HG02973 (cell line): Measurements from ENCODE around the gene PRSS57.

ENCODE experiments used
- ATAC-seq: cut with Tn5 transposase; IDR thresholded peaks from one replicate; pipeline ENCODE4 v1.9.1; 2021; ENCODE audit warnings: moderate library complexity; ENCODE audit not compliant: unreplicated experiment

PRSS57 gene

DNA sequence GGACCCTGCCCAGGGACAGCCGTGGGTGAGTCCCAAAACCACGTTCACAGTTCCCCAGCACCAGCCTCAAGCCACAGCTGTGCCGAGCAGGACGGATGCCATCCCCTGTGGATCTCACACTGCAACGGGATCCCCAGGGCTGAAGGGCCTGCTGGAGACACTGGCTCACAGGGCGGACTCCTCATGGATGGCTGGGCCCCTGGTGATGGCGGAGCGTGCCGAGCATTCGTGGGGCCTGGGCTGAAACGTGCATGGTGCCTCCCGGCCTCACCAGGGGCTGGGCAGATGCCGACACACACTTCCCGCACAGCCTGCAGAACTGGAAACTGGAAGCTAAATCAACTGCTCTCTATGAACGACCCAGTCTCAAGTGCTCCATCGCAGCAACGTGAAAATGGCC is 41.8 kb downstream of the PRSS57 start:
- no peak for ATAC-seq

DNA sequence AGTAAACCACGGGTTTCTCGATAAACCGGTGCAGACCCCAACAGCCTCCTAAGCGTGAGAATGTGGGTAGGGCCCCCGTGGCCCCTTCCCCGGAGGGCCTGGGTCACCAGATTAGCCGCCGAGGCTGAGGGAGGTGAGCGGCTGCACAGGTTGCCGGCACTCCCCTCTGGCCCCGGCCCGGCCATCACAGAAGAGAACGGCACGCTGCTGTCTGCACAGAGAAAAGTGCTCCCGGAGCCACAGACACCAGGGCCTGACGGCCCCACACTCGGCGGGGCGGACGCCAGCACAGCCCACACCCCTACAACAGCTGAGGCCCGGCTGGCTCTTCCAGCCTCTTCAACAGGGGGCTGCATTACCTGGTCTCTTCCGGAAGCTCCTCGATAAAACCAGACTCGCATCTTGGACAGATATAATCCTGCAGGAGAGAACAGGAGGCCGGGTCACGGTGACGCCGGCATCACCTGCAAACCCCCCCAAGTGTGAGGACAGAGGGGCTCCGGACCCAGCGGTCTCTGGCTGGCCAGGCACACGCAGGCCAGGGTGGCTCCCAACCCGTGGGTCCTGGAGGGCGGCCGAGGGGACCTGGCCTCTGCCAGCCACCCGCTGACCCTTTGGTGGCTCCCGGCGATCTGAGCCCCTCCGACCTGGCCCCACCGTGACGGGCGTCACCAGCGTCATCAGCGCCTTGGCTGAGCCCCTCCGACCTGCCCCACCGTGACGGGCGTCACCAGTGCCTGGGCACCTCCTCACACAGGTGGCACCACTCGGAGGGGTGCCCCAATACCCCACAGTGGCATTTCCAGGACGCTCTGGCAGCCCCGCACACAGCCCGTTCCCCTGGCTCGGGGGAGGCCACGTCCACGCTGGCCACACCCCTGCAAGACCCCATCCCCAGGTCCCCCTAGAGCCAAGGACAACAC is 42.5 kb downstream of the PRSS57 start:
- no peak for ATAC-seq

DNA sequence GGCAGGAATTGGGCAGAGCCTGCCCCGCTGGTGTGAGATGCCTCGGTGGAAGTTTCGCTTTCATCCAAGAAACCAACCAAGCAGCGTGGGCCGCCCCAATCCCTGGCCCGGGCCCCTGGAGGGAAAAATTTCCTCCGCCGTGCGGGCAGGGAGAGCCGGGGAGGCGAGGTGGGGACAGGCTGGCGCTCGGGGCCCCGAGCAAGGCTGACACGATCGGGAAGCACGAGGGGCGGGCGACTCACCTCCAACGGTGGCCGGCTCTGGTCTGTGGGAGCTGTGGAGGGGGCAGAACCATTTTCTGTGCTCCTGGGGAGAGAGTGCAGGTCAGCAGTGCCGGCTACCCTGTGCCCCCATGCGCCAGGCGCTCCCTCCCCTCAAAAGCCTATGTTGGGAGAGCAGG is 43.3 kb downstream of the PRSS57 start:
- no peak for ATAC-seq

DNA sequence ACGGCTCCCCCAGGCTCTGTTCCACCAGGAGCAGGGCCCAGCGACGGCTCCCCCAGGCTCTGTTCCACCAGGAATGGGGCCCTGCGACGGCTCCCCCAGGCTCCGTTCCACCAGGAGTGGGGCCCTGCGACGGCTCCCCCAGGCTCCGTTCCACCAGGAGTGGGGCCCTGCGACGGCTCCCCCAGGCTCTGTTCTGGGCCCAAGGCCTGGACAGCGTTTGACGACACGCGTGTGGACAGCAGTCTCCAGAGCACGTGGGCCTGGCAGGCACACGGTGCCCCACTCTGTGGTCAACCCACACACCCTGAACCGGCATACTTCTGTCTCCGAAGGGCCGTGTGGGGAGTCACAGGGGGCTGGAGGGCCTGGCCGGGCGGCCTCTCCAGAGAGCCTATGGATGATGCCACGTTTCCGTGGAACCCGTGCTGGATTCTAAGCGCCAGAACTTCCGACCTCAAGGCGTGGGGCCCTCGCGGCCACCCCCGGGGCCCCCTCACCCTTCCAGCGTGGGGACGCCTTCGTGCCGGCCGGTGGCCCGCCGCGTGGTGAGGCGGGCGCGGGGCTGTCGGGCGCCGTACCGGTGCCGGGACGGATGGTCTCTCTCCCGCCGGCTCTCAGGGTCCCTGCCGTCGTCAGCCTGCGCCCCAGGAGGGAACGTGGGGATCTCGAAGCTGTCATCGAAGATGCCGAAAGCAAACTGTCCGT is 44.0 kb downstream of the PRSS57 start:
- ATAC-seq: no peak

DNA sequence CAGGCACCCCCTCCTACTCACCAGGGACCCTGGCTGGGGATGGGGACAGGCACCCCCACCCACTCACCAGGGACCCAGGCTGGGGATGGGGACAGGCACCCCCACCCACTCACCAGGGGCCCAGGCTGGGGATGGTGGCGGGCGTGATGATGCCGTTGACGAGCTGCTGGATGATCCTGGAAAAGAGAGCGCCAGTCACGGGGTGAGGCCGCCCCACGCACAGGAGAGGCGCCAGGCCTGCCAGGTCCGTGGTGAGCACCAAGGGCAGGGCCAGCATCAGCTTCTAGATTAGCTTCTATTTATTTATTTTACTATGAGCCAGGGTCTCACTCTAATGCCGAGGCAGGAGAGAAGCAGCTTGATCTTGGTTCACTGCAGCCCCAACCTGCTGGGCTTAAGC is 45.1 kb downstream of the PRSS57 start:
- no peak for ATAC-seq

DNA sequence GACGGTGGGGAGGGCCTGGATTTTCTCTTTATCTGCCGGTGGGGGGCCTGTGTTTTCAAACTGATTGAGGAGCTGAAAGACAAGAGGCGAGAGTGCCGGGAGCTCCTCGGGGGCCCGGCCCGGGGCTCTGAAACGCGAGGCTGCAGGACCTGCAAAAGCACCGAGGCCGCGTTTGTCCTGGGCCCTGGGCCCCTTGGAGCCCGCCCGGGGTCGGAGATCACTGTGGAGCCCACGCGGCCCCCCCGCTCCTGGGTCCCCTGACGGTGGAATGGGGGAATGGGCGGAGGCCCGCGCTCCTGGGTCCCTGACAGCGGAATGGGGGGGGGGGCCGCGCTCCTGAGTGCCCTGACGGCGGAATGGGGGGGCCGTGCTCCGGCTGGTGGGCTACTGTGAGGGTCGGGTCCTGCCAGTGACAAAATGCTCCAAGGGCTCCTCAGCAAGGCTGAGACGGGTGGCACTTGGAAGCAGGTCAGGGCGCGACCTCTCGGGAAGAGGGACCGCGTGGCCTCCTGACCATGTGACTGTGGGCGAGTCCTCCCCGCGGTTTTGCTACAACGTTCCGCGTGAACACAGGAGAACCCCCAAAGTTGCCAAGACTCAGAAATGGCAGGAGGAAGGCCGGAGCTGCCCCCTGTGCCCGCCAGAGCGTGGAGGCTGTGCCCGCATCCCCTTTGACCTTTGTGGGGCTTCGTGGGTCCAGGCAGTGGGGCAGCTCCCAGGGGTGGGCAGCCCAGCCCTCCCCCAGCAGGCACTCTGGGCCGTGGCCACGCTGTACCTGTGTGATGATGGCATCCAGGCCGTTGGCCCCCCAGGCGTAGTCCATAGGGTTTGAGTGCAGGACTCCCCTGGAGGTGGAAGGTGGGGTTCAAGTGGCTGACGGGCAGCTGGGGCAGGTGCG is 46.1 kb downstream of the PRSS57 start:
- no peak for ATAC-seq

DNA sequence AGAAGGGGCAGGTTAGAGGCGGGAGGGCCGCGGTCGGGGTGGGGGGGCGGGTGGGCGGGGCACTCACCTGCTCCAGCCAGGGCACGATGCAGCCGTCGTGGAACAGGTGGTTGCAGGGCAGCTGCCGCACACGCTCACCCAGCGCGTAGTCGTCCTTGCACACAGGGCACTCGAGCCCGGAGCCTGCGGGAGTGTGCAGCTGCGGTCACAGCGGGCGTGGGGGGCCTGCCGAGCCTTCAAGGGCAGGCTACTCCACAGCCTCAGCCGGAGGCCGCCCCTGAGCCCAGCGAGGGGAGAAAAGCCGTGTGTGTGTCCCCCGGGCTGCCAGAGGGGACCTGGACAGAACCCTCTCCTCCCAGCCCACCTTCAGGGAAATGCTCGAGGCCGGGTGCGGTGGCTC is 46.9 kb downstream of the PRSS57 start:
- no peak for ATAC-seq

DNA sequence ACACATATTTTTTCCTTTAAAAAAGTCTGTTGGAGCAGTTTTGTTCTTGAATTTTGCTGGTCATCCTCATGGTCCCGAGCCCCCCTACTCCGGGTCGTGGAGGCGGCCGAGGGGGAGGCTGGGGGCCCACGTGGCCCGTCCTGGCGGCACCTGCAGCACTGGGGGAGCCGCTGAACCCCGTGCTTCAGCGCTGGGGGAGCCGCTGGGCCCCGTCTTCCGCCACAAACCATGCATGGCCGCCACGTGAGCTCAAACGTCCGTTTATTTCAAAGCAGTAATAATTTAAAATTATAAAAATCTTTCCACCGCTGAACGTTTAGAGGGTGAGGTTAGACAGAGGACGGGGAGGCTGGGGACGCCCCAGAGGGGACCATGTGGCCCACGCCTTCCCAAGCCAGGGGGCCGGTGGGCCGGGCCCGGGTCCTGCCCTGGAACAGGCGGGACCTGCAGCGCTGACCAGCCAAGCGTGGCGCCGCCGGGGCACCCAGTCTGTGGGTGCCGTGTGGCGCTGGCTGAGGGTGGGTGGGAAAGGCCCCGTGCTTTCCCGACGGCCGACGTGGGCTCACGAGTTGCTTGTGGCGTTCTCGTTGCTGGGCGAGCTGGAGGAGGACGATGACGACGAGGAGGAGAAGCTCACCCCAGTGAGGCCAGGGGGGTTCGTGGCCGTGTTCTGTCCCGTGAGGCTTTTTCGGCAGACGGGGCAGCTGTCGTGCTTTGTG is 47.5 kb downstream of the PRSS57 start:
- no peak for ATAC-seq

DNA sequence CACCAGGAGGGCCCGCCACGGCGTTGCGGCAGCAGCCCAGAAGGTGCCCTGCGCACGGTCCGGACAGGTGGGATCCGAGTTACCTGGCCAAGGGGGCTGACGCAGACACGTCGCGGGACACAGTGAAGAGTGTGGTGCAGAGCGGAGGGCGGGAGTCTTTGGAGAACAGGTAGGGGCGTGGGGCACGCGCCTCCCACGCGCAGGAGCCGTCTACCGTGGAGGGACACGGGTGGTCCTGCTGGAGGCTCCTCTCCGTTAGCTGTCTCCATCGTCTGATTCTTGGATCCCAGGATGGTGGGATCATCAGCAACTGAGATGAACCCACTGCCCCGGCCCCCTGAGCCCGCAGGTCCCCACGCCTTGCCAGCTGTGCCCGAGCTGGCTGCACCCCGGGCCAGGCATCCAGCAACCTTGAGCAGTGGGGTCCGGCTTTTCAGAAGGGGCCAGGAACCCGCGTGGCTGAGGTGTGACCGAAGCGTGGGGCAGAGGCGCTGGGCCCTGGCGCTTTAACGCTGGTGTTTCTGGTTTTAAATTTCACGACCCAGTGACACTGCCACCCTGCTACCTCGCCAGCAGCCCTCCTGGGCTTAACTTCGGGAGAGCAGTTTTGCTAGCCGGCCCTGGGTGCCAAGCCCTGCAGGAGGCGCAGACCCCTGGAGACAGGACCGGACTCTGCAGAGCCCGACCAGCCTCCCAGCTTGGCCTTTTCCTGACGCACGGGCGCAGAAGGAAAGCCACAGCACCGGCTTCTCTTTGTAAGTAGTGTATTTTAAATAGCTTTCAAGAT is 48.3 kb downstream of the PRSS57 start:
- no peak for ATAC-seq

DNA sequence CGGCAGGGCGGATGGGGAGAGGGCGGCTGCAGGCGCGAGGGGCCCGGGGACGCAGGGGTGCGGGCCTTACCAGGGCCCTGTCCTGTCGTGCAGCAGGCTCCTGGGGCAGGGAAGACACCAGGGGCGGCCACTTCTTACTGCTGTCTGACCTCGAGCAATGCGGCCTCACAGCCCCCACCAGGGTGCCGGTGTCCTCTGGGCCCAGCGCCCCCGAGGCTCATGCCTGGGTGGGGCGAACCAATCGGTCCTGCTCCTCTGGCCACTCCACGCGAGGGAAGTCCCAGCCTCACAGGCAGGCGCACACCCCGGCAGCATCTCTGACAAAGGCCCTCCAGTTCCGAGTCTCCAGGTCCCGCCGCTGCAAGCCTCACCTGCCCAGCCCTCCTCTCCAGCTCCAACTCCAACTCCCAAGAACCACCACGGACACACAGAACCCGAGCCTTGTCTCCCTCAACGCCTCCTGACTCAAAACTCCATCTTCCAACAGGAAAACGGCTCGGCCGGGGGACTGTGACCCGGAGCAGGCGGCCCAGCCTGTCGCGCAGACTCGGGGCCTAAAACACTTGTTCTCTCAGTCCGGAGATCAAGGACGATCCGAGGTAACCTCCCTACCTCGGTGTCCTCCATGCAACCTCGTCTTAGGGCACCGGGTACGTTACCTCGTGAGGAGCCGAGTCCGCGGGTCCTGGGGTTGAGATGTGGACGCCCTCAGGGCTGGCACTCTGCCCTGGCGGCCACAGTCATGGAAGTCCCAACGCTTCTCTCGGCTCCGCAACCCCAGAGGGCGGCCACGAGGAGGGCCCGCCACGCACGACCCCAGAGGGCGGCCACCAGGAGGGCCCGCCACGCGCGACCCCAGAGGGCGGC is 49.1 kb downstream of the PRSS57 start:
- no peak for ATAC-seq

DNA sequence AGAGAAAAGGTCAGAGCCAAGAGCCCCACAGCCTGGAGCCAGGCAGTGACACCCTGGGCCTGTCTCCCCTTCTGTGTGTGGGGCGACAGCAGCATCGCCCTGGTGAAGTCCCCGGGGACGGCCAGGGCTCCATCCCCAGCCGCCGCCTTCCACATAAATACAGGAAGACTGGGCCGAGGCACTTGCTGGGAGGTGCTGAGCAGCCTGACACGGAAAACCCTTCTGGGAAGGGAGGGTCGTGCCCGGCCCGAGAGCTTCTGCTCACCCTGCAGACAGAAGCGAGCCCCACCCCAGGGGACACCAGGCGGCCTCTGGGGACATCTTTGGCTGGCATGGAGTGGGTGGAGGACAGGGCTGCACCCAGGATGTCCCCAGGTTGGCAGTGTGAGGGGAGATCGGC is 50.5 kb downstream of the PRSS57 start:
- no peak for ATAC-seq

DNA sequence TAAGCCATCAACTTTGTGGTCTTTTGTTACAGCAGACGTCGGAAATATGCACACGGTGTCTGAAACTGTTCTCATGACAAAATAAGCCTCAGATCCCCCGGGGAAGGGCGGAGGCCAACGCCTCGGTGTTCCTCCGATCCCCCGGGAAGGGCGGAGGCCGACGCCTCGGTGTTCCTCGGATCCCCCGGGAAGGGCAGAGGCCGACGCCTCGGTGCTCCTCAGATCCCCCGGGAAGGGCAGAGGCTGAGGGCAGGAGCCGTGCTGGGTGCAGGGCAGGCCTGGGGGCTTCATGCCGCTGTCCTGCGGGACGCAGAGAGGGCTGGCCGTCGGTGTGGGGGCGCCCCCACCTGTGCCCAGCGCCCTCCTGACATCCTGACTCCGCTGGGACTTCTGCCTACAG is 50.9 kb downstream of the PRSS57 start:
- ATAC-seq: no peak

DNA sequence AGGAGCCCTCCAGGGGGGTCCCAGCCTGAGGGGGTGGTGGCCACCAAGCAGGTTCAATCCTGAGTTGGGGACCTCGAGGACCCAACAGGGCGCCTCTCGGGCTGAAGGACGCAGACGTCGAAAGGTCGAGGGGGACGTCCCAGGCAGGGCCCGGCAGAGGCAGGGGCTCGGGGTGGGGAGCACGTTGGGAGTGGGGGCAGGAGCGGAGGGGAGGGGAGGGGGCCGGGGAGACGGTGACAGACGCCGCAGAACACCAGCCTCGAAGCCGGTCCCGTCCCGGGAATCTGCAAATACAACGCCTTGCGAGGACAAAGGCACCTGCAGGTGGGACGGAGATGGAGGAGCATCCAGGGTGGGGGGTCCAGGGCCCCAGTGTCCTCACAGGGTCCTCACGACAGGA is 51.5 kb downstream of the PRSS57 start:
- no peak for ATAC-seq

DNA sequence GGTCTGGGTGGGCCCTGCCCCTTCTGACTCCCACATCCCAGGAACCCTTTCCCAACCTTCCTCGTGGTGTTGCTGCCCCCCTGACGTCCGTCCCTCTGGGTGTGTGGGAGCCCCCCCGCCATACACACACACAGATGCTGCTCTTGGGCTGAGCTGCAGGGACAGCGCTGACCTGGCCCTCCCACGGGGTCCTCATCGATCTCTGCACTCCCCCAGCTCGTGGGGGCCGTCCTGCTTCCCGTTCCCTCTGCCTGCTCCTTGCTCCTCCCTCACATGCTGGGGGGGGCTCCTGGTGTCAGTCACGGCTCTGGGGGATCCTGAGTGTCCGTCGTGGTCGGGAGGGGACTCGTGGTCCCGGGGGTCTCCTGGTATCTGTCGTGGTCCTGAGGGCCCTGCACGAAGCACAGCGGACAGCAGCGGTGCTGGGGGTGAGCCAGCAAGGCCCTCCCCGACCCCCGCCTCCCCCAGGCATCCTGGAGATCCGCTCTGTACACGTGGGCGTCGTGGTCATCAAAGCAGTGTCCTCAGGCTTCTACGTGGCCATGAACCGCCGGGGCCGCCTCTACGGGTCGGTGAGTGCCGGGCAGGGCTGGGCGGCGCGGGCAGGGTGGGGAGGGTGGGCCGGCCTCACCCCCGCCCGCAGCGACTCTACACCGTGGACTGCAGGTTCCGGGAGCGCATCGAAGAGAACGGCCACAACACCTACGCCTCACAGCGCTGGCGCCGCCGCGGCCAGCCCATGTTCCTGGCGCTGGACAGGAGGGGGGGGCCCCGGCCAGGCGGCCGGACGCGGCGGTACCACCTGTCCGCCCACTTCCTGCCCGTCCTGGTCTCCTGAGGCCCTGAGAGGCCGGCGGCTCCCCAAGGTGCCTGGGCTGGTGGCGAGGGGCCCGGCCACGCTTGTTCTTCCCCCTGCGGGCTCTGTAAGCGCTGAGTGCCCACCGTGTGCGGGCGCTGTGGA is 52.2 kb downstream of the PRSS57 start:
- no peak for ATAC-seq

DNA sequence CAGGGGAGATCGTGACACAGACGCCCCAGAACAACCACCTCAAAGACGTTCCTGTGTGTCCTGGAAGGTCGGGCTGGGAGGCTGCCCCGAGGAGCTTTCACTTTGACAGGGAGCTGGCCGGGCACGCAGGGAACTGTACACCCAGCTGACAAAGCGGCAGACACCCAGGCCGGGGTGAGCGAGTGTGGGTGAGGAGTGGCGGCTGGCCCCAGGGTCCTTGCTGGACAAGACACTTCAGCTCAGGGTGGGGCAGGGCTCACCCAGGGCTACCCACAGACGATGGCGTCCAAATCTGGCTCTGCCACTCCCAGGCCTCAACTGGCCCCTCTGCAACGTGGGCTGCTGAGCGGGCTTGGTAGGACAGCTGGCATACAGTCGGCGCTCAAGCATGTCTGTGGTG is 53.5 kb downstream of the PRSS57 start:
- no peak for ATAC-seq

DNA sequence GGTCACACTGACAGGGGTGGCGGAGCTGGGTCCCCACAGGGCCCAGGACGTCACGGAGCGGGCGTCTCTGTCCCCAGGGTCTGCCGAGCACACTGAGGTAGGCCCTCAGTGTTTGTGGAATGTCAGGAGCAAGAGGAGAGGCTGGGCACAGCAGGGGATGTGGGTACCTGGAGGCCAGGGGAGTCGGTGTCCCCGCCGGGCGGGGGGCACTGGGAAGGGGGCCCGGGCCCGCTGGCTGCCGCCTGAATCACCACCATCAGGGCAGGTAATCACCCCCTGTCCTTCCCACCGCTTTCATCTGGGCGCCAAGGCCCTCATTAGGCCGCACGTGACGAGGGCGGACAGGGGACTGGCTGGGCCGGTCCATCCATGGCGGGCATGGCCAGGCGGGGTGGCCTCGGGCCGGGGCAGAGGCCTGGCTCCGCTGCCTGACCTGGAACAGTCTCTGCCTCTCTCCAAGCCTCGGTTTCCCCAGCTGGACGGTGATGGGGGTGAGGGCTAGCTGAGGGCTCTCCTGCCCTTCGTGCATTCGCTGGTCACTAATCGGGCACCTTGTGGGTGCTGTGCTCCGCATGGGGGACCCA is 54.6 kb downstream of the PRSS57 start:
- ATAC-seq: no peak

DNA sequence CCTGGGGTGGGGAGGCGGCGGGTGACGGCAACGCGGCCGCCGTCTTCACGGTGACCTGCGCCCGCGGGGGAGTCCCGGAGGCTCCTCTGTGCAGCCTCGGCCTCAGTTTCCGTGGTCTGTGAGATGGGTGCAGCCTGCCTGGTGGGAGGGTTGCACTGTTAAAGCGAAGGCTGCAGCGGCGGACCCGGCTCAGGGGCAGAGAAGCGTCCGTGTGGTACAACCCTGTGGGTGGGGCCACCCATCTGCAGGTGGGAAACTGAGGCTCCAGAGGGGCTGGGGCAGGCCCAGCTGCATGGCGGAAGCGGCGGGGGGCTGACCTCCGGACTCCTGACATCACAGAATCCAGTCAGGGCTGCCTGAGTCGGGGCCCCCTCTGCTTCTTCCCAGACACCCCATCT is 55.1 kb downstream of the PRSS57 start:
- ATAC-seq: no peak
